Heart left ventricle (tissue), 16 donors: Measurements from ENCODE around the gene POLR1H. TPM values are rescaled to one million over a fixed set of nuclear protein-coding genes. Genes with fewer than 3 reads are reported as not detected.

ENCODE experiments used
- ATAC-seq, 4 donors: fragments of 200-7000 bp; cut with Tn5 transposase; one replicate each; pipeline ENCODE4 v1.9.1; 2020 to 2022; ENCODE audit warnings: moderate library complexity in 4 of 4, mild to moderate bottlenecking in 3 of 4, moderate number of reproducible peaks in 1 of 4
- DNase-seq, 5 donors: peaks; one replicate each; pipeline ENCODE4 v3.0.0-alpha.2; 2020
- H3K27ac ChIP-seq, 12 donors: fragments of 200-600 bp; sonication (generic) in 4 of 12; one replicate each; pipeline versions ENCODE4 v1.5.0 to v1.8.0; 2016 to 2022; ENCODE audit warnings: mild to moderate bottlenecking in 2 of 12
- H3K27me3 ChIP-seq, 9 donors: fragments of 200-600 bp; sonication (generic) in 2 of 9; one replicate each; pipeline versions ENCODE4 v1.5.1 to v1.8.0; 2016 to 2022; ENCODE audit warnings: mild to moderate bottlenecking in 3 of 9
- H3K36me3 ChIP-seq, 9 donors: fragments of 200-600 bp; sonication (generic) in 2 of 9; one replicate each; pipeline versions ENCODE4 v1.5.0 to v1.8.0; 2018 to 2022; ENCODE audit warnings: mild to moderate bottlenecking in 2 of 9
- H3K4me1 ChIP-seq, 12 donors: fragments of 200-600 bp; sonication (generic) in 4 of 12; one replicate each; pipeline versions ENCODE4 v1.5.0 to v1.8.0; 2016 to 2022; ENCODE audit warnings: mild to moderate bottlenecking in 3 of 12
- H3K4me3 ChIP-seq, 12 donors: fragments of 200-600 bp; sonication (generic) in 4 of 12; one replicate each; pipeline versions ENCODE4 v1.5.0 to v1.8.0; 2017 to 2022; ENCODE audit warnings: mild to moderate bottlenecking in 9 of 12, moderate library complexity in 4 of 12
- H3K9me3 ChIP-seq, 12 donors: fragments of 200-600 bp; sonication (generic) in 4 of 12; one replicate each; pipeline versions ENCODE4 v1.5.0 to v1.8.0; 2016 to 2022; ENCODE audit warnings: mild to moderate bottlenecking in 1 of 12
- POLR2A ChIP-seq, 2 donors: fragments of 450-650 bp; IDR thresholded peaks; one replicate each; pipeline ENCODE4 v1.6.1; 2017; ENCODE audit warnings: antibody characterized with exemption in 2 of 2, mild to moderate bottlenecking in 2 of 2, moderate library complexity in 2 of 2
- WGBS, 4 donors: extraction: QIAGEN DNeasy Blood & Tissue Kit in 2 of 4; methylation state at CpG; one replicate each; pipeline versions ENCODE4 v1.1.5 to v1.1.7; 2013 to 2018; 5-methylcytosine and 5-hydroxymethylcytosine counted together
- intact Hi-C, 10 donors: fragments of 100-400 bp; cut with DNase I; formaldehyde crosslinking; loops; one replicate each; pipeline versions ENCODE4 v1.11.1 to v1.14.2; 2022
- polyA plus RNA-seq, 2 donors: library from polyadenylated mRNA; stranded (reverse); fragments of 200-250 nt; gene quantifications; one replicate each; pipeline ENCODE4 v1.2.3, GENCODE V29; 2013
- total RNA-seq, 9 donors: library from RNA; depleted of rRNA in 2 of 9; stranded (reverse); fragments of >200 nt in 2 of 9; fragmentation: NEBNext Ultra II Directional in 3 of 9; extraction: Animal tissue kit (Norgen Biotek cat#: 25700) in 3 of 9; gene quantifications; one replicate each; pipeline versions ENCODE4 v1.1.0 to v1.2.4, GENCODE V29; 2016 to 2023
- TF ChIP-seq, protein P1 (sequence below), 12 donors: fragments of 200-600 bp; sonication (generic) in 4 of 12; IDR thresholded peaks; one replicate each; pipeline versions ENCODE4 v1.5.0 to v1.8.0; 2018 to 2022; ENCODE audit warnings: antibody characterized with exemption in 12 of 12, mild to moderate bottlenecking in 5 of 12
- donor health status: ischemic (EF 13 %, LVEDD 7.1; RV severe dilation, severe dysfunction).
- donor health status: healthy with polysubstance abuse.
- donor health status: DM: no; HTN: yes; CAD: no.
- donor health status: DM: no; HTN: no; CAD: no.
- donor health status: ischemic (EF 25% LVEDD 6.9; RV normal size, moderate dysfunction).
- donor health status: ischemic (EF 25% LVEDD 5.7; RV mildly dilated, moderate dysfunction).
- donor health status: healthy.
- donor health status: DM: yes; HTN: yes; CAD: no.
- donor health status: ischemic (EF 35%, LVEDD 5.7; RV mildly dilated, moderate dysfunction).
- donor health status: nonischemic (EF 11% LVEDD 7.7; RV severe dilation, severe dysfunction).
- donor health status: DM: yes; HTN: yes; CAD: no.
- donor health status: PGD.
- donor health status: ischemic (EF 29% LVEDD 5.4; RV normal size, mild dysfunction).
- donor health status: nonischemic (EF 23%, LVEDD 6.1; RV moderate dilation, normal function).

The POLR1H gene
- total and polyA plus RNA-seq, 11 donors = 11.7 to 46.1 (median 14.8) TPM

DNA sequence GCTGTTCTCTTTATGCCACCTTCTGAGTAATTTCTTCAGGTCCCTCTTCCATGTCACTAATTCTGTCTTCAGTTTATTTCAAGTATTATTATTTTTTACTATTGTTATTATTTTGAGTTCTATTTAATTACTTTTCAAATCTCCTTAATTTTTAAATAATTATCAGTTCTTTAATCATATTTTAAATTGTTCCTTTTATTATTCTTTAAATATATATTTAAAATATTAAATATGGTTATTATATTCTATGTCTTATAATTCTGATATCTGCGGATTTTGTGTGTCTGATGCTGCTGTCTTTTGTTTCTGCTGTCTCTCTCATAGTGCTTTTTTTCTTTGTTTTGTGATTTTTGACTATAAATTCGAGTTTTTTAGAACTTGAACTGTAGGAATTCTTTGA lies 2.2 kb downstream of the POLR1H start:
- TF ChIP-seq, protein P1, sequence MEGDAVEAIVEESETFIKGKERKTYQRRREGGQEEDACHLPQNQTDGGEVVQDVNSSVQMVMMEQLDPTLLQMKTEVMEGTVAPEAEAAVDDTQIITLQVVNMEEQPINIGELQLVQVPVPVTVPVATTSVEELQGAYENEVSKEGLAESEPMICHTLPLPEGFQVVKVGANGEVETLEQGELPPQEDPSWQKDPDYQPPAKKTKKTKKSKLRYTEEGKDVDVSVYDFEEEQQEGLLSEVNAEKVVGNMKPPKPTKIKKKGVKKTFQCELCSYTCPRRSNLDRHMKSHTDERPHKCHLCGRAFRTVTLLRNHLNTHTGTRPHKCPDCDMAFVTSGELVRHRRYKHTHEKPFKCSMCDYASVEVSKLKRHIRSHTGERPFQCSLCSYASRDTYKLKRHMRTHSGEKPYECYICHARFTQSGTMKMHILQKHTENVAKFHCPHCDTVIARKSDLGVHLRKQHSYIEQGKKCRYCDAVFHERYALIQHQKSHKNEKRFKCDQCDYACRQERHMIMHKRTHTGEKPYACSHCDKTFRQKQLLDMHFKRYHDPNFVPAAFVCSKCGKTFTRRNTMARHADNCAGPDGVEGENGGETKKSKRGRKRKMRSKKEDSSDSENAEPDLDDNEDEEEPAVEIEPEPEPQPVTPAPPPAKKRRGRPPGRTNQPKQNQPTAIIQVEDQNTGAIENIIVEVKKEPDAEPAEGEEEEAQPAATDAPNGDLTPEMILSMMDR (IDR thresholded peaks at IDR 0.05) = no peak
- TF ChIP-seq POLR2A (IDR thresholded peaks at IDR 0.05) = no peak
- intact Hi-C loops = loop anchor here in 3 of 10 donors (5.0 to 10.0 kb wide), 3 partner anchors 39 to 261 kb away; partner anchors contain the start of gene TRIM39 (in 1 of the 3)
- H3K4me3 ChIP-seq = no peak overlapping the region
- H3K27ac ChIP-seq = no peak overlapping the region
- ATAC-seq (no peak), DNase-seq (no peak)
- no peaks in the 10 kb centered on the region for H3K9me3 ChIP-seq
- WGBS, 4 donors = 66 to 92% (median 78%) methylated on average over 2 of the region's 2 CpGs
- H3K4me1 ChIP-seq = peaks cover 3 to 51% (median 35%) of the 10 kb centered on the region in 12 donors
- H3K36me3 ChIP-seq = peaks cover 0 to 19% (median 10%) of the 10 kb centered on the region in 9 donors
- no peaks in the 10 kb centered on the region for H3K27me3 ChIP-seq

DNA sequence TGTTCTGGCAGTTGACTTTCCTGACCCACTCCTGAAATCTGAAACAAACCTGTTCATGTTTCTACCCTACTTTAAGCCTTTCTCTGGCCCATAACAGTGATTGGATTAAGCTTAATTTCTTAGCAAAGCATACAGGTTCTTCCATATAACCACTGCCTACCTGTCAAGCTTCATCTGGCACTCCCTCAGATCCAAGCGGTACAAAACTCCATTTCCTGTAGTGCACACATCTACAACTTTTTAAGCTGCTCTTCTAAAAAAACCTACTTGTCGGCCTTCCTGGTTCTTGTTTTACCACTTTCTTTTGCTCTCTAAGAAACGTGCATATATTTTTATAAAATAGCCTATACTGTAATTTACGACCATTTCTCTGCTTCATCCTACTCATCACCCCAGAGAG lies 5.0 kb downstream of the POLR1H start:
- Histone ChIP-seq H3K9me3 (no peaks in the 10 kb centered on the region), H3K4me1 (peaks cover 0 to 43% (median 26%) of the 10 kb centered on the region in 12 donors), H3K27me3 (peaks cover 0 to 6% (median 3%) of the 10 kb centered on the region in 9 donors), H3K4me3 (peak overlapping the region; percentile 43 to 86 (median 74)), H3K36me3 (peaks cover 0 to 35% (median 24%) of the 10 kb centered on the region in 9 donors), H3K27ac (peak overlapping the region; percentile 79 to 95 (median 91))
- no peak for ATAC-seq
- 11 to 22% (median 14%) methylated on average over 4 of the region's 4 CpGs for WGBS, 4 donors
- intact Hi-C loops = loop anchor here in 7 of 10 donors (2.0 to 10.0 kb wide), 4 partner anchors 35 to 259 kb away; partner anchors contain the start of gene TRIM39 (in 1 of the 7)
- DNase-seq = no peak
- TF ChIP-seq POLR2A (IDR thresholded peaks at IDR 0.05) = no peak
- TF ChIP-seq, protein P1 (IDR thresholded peaks at IDR 0.05) = no peak

DNA sequence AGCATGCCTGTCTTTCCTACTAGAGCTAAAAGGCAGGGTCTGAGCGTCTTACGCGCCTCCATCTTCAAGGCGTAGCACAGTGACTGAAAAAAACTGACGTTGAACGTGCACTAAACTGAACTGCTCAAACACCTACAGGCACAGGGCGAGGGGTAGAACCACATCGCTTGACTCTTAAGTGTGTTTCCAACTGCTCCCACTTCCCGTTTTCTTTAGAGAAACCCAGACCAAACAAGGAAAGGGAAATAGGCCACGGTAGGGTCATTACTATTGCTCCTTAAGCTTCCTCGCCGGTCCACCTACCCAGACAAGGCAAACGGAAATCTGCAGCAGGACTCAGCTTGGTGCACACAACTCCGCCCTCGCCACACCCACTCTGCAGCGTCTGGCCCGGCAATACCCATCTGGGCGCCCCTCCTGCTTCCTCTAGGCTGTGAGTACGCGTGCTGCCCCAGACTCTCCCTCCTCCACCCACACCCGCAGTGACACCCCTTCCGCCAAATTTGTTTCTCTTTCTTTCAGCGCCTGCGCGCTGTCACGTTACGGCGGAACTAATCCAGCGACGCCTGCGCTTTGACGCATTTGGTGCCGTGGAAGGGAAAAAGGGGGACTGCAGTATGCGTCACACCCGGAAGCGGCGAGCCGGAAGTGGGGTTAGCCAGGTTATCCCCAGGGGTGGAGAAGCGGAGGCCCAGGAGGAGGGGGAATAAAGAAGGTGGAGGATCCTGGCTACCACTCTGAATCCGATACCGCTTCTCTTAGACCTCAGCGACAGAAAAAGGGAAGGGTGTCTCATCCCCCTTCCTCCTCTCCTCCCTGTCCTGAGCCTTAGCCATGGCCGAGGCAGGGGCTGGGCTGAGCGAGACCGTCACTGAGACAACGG lies 5.8 kb downstream of the POLR1H start, which contains the start of gene PPP1R11:
Gene PPP1R11, plus strand, starts transcription at position 622 of the 883 bp plus-strand sequence. Its CDS starts 213 bp downstream, at position 835.
- Histone ChIP-seq H3K27me3 (peaks cover 0 to 14% (median 8%) of the 10 kb centered on the region in 9 donors), H3K27ac (peak within 1 kb of the TSS; percentile 80 to 95 (median 91)), H3K4me3 (peak within 1 kb of the TSS; percentile 51 to 86 (median 74)), H3K9me3 (no peaks in the 10 kb centered on the region), H3K36me3 (peaks cover 0 to 35% (median 24%) of the 10 kb centered on the region in 9 donors), H3K4me1 (peaks cover 0 to 46% (median 30%) of the 10 kb centered on the region in 12 donors)
- WGBS, 4 donors = 0 to 1% (median 0%) methylated on average over 45 to 46 of the region's 46 CpGs
- peak in 1 of 2 donors; percentile 78 for TF ChIP-seq POLR2A (IDR thresholded peaks at IDR 0.05)
- TF ChIP-seq, protein P1 (IDR thresholded peaks at IDR 0.05) = peak in 1 of 12 donors; percentile 6
- intact Hi-C loops = loop anchor here in 7 of 10 donors (2.0 to 10.0 kb wide), 4 partner anchors 34 to 258 kb away; partner anchors contain the start of gene TRIM39 (in 1 of the 7)
- peak; percentile 99 for ATAC-seq
- peak; percentile 98 to 99 (median 99) for DNase-seq
